ENCODE results near the gene EDARADD. TPM values are rescaled to one million over a fixed set of nuclear protein-coding genes. Genes with fewer than 3 reads are reported as not detected.
"Not testable (repeated sequence)": the region's sequence is repeated elsewhere in the genome, so short reads cannot be mapped to it uniquely, and the experiment has no call there.

Gene EDARADD
- total and polyA plus RNA-seq, 4 donors, result 0.13 to 0.67 (median 0.26) TPM

GRCh38 chr1:236458996-236459395 lies 64.9 kb downstream of the EDARADD start:
- no peaks in the 10 kb centered on the region for H3K27me3 ChIP-seq (ENCODE audit: control insufficient read depth in 4 of 4, insufficient read depth in 4 of 4, low read length in 3 of 4)
- TF ChIP-seq SP1 (IDR thresholded peaks at IDR 0.05) (no peak), NR2F2 (IDR thresholded peaks at IDR 0.05) (no peak), YY1 (IDR thresholded peaks at IDR 0.05) (no peak), ATF3 (IDR thresholded peaks at IDR 0.05) (no peak), FOXA1 (IDR thresholded peaks at IDR 0.05) (no peak), HNF4G (IDR thresholded peaks at IDR 0.05) (no peak)
- H3K4me3 ChIP-seq (ENCODE audit: low read depth in 1 of 3, low read length in 3 of 3), result no peak overlapping the region
- no peaks in the 10 kb centered on the region for H3K4me1 ChIP-seq (ENCODE audit: control insufficient read depth in 4 of 4, insufficient read depth in 4 of 4, low read length in 3 of 4)
- H3K27ac ChIP-seq (ENCODE audit: low read depth in 1 of 2, low read length in 2 of 2), result no peak overlapping the region
- no peaks in the 10 kb centered on the region for H3K36me3 ChIP-seq (ENCODE audit: control insufficient read depth in 4 of 4, insufficient read depth in 3 of 4, low read depth in 1 of 4, low read length in 3 of 4)
- DNase-seq (ENCODE audit: low spot score), result no peak
- H3K9me3 ChIP-seq (ENCODE audit: control insufficient read depth in 4 of 4, low read length in 3 of 4), result no peaks in the 10 kb centered on the region
- no peak overlapping the region for H3K9ac ChIP-seq (ENCODE audit: low read depth in 1 of 2, low read length in 2 of 2)
- WGBS, result 92% methylated on average over 4 of the region's 4 CpGs

GRCh38 chr1:236460103-236460502 lies 66.0 kb downstream of the EDARADD start:
- no peaks in the 10 kb centered on the region for H3K4me1 ChIP-seq (ENCODE audit: control insufficient read depth in 4 of 4, insufficient read depth in 4 of 4, low read length in 3 of 4)
- TF ChIP-seq MAX (IDR thresholded peaks at IDR 0.05), result no peak
- no peak for TF ChIP-seq GABPA (IDR thresholded peaks at IDR 0.05 in 1 of 2, conservative IDR thresholded peaks at IDR 0.05 in 1 of 2)
- TF ChIP-seq ZBTB33 (IDR thresholded peaks at IDR 0.05), result no peak
- TF ChIP-seq RXRA (IDR thresholded peaks at IDR 0.05), result no peak
- TF ChIP-seq FOXA1 (IDR thresholded peaks at IDR 0.05), result no peak
- TF ChIP-seq SP1 (IDR thresholded peaks at IDR 0.05), result no peak
- TF ChIP-seq HNF4A (conservative IDR thresholded peaks at IDR 0.05), result no peak
- TF ChIP-seq RAD21 (IDR thresholded peaks at IDR 0.05), result no peak
- no peak for TF ChIP-seq HNF4G (IDR thresholded peaks at IDR 0.05)
- TF ChIP-seq TAF1 (conservative IDR thresholded peaks at IDR 0.05), result no peak
- TF ChIP-seq EGR1 (IDR thresholded peaks at IDR 0.05; ENCODE audit: low read depth in 2 of 2), result no peak
- TF ChIP-seq CTCF (IDR thresholded peaks at IDR 0.05; ENCODE audit: low read depth, low read length, missing input control), result no peak
- TF ChIP-seq ATF3 (IDR thresholded peaks at IDR 0.05), result no peak
- TF ChIP-seq NR2F2 (IDR thresholded peaks at IDR 0.05), result no peak
- TF ChIP-seq FOXA2 (IDR thresholded peaks at IDR 0.05), result no peak
- no peak for TF ChIP-seq REST (IDR thresholded peaks at IDR 0.05)
- TF ChIP-seq YY1 (IDR thresholded peaks at IDR 0.05), result no peak
- 94% methylated on average over 3 of the region's 3 CpGs for WGBS
- no peaks in the 10 kb centered on the region for H3K9me3 ChIP-seq (ENCODE audit: control insufficient read depth in 4 of 4, low read length in 3 of 4)
- no peak for DNase-seq (ENCODE audit: low spot score)
- no peaks in the 10 kb centered on the region for H3K27me3 ChIP-seq (ENCODE audit: control insufficient read depth in 4 of 4, insufficient read depth in 4 of 4, low read length in 3 of 4)
- no peaks in the 10 kb centered on the region for H3K36me3 ChIP-seq (ENCODE audit: control insufficient read depth in 4 of 4, insufficient read depth in 3 of 4, low read depth in 1 of 4, low read length in 3 of 4)
- H3K4me3 ChIP-seq (ENCODE audit: low read depth in 1 of 3, low read length in 3 of 3), result no peak overlapping the region
- no peak overlapping the region for H3K27ac ChIP-seq (ENCODE audit: low read depth in 1 of 2, low read length in 2 of 2)
- no peak overlapping the region for H3K9ac ChIP-seq (ENCODE audit: low read depth in 1 of 2, low read length in 2 of 2)

GRCh38 chr1:236464197-236464596 lies 70.1 kb downstream of the EDARADD start:
- H3K4me1 ChIP-seq (ENCODE audit: control insufficient read depth in 4 of 4, insufficient read depth in 4 of 4, low read length in 3 of 4); H3K27me3 ChIP-seq (ENCODE audit: control insufficient read depth in 4 of 4, insufficient read depth in 4 of 4, low read length in 3 of 4); DNase-seq (ENCODE audit: low spot score); H3K4me3 ChIP-seq (ENCODE audit: low read depth in 1 of 3, low read length in 3 of 3); H3K36me3 ChIP-seq (ENCODE audit: control insufficient read depth in 4 of 4, insufficient read depth in 3 of 4, low read depth in 1 of 4, low read length in 3 of 4); H3K27ac ChIP-seq (ENCODE audit: low read depth in 1 of 2, low read length in 2 of 2); H3K9ac ChIP-seq (ENCODE audit: low read depth in 1 of 2, low read length in 2 of 2); H3K9me3 ChIP-seq (ENCODE audit: control insufficient read depth in 4 of 4, low read length in 3 of 4): not testable (repeated sequence)
- 95% methylated on average over 9 of the region's 9 CpGs for WGBS

All from liver (tissue), 9 donors.